Epithelial cell of proximal tubule (primary cell): ENCODE measurements around the gene GTF3C1. TPM values are rescaled to one million over a fixed set of nuclear protein-coding genes. Genes with fewer than 3 reads are reported as not detected.
A peak's percentile ranks its signal among the peaks of the same experiment; 100 is the strongest.

Source experiments
- DNase-seq: peaks from one replicate; pipeline ENCODE4 v3.0.0-alpha.2; 2011; ENCODE audit warnings: low read depth
- H3K4me3 ChIP-seq: 2 replicates; pipeline ENCODE4 v1.5.1; 2011; ENCODE audit warnings: low read depth, mild to moderate bottlenecking, low read length
- CTCF ChIP-seq: conservative IDR thresholded peaks from 2 replicates; pipeline ENCODE4 v1.5.1; 2012; ENCODE audit warnings: low read depth, mild to moderate bottlenecking, low read length
- total RNA-seq: library from RNA; depleted of rRNA; stranded (reverse); fragments of >200 nt; gene quantifications from 2 replicates; pipeline ENCODE4 v1.2.3, GENCODE V29; 2015

GTF3C1 gene
- total RNA-seq, 1 donor from 2014 or later, result 73.2 TPM

- H3K4me3 ChIP-seq, result no peak overlapping the region
- peak; percentile 80 for DNase-seq
- no peak for TF ChIP-seq CTCF
Measured at GRCh38 chr16:27475561-27475960, 74.2 kb downstream of the GTF3C1 start.

GRCh38 chr16:27474921-27475320 is 74.8 kb downstream of the GTF3C1 start:
- TF ChIP-seq CTCF, result no peak
- H3K4me3 ChIP-seq, result no peak overlapping the region

GRCh38 chr16:27474041-27474440 is 75.7 kb downstream of the GTF3C1 start:
- DNase-seq, result no peak
- TF ChIP-seq CTCF, result no peak
- no peak overlapping the region for H3K4me3 ChIP-seq

More at GRCh38 chr16:27474921-27475320, 74.8 kb downstream of the GTF3C1 start:
- DNase-seq, result no peak

- no peak for DNase-seq
- TF ChIP-seq CTCF, result no peak
- no peak overlapping the region for H3K4me3 ChIP-seq
Measured at GRCh38 chr16:27473101-27473900, 76.4 kb downstream of the GTF3C1 start.

GRCh38 chr16:27472091-27473020 is 77.4 kb downstream of the GTF3C1 start:
- DNase-seq, result no peak
- no peak overlapping the region for H3K4me3 ChIP-seq
- TF ChIP-seq CTCF, result no peak

- H3K4me3 ChIP-seq, result no peak overlapping the region
- no peak for DNase-seq
- TF ChIP-seq CTCF, result no peak
Measured at GRCh38 chr16:27471661-27472060, 78.1 kb downstream of the GTF3C1 start.
